Fibroblast of lung (primary cell): ENCODE data around the gene NTN4. TPM values are rescaled to one million over a fixed set of nuclear protein-coding genes. Genes with fewer than 3 reads are reported as not detected.

Source experiments
- DNase-seq, 2 donors: peaks; one replicate each; pipeline versions ENCODE4 v3.0.0 to v3.0.0-alpha.2; 2010; ENCODE audit warnings: low read depth in 2 of 2
- H2AFZ ChIP-seq: 2 replicates; pipeline ENCODE4 v1.5.1; 2012; ENCODE audit warnings: low read length, control low read depth, inconsistent platforms
- H3K27ac ChIP-seq: 2 replicates; pipeline ENCODE4 v1.5.1; 2011; ENCODE audit warnings: low read length, control low read depth; ENCODE audit not compliant: insufficient read depth
- H3K27me3 ChIP-seq: 2 replicates; pipeline ENCODE4 v1.5.1; 2011; ENCODE audit warnings: mild to moderate bottlenecking, low read length; ENCODE audit not compliant: control insufficient read depth, insufficient read depth
- H3K36me3 ChIP-seq: 2 replicates; pipeline ENCODE4 v1.5.1; 2011; ENCODE audit warnings: low read length; ENCODE audit not compliant: control insufficient read depth, insufficient read depth
- H3K4me1 ChIP-seq: 2 replicates; pipeline ENCODE4 v1.5.1; 2011; ENCODE audit warnings: low read length; ENCODE audit not compliant: control insufficient read depth, insufficient read depth; ENCODE audit errors: extremely low read depth
- H3K4me2 ChIP-seq: 2 replicates; pipeline ENCODE4 v1.5.1; 2011; ENCODE audit warnings: low read length, control low read depth; ENCODE audit not compliant: insufficient read depth; ENCODE audit errors: extremely low read depth
- H3K4me3 ChIP-seq, 4 experiments: fragments of 200-600 bp in 1 of 4; sonication (generic) in 1 of 4; replicated peaks in 1 of 4; 2 replicates each; pipeline ENCODE4 v1.5.1; 2011 to 2016; ENCODE audit warnings: low read length in 4 of 4, low read depth in 3 of 4, mild to moderate bottlenecking in 3 of 4, control low read depth in 2 of 4, inconsistent platforms in 1 of 4, mixed read lengths in 1 of 4; ENCODE audit not compliant: insufficient read depth in 1 of 4; ENCODE audit errors: control extremely low read depth in 1 of 4
- H3K79me2 ChIP-seq: 2 replicates; pipeline ENCODE4 v1.5.1; 2012; ENCODE audit warnings: mild to moderate bottlenecking, low read length, inconsistent platforms; ENCODE audit not compliant: control insufficient read depth, insufficient read depth
- H3K9ac ChIP-seq: 2 replicates; pipeline ENCODE4 v1.5.1; 2011; ENCODE audit warnings: mild to moderate bottlenecking, low read length, control low read depth; ENCODE audit not compliant: insufficient read depth
- H3K9me3 ChIP-seq: 2 replicates; pipeline ENCODE4 v1.5.1; 2012; ENCODE audit warnings: low read depth, low read length; ENCODE audit not compliant: control insufficient read depth, insufficient read depth
- H4K20me1 ChIP-seq: 2 replicates; pipeline ENCODE4 v1.5.1; 2011; ENCODE audit warnings: low read length; ENCODE audit not compliant: control insufficient read depth, insufficient read depth; ENCODE audit errors: extremely low read depth
- EZH2 ChIP-seq: IDR thresholded peaks from 2 replicates; pipeline ENCODE4 v1.5.1; 2012; ENCODE audit warnings: low read length, control low read depth, mild to moderate bottlenecking; ENCODE audit errors: missing control alignments
- polyA plus RNA-seq, 2 donors: library from polyadenylated mRNA; depleted of rRNA in 1 of 2; stranded (reverse) in 1 of 2; unstranded in 1 of 2; fragments of >200 nt; gene quantifications; 2 replicates each; pipeline ENCODE4 v1.2.1, GENCODE V29; 2011 to 2012; ENCODE audit warnings: missing spikeins in 1 of 2
- total RNA-seq: library from RNA; depleted of rRNA; stranded (reverse); fragments of >200 nt; gene quantifications from 2 replicates; pipeline ENCODE4 v1.2.1, GENCODE V29; 2014
- TF ChIP-seq, protein P1 (sequence below), 2 donors: IDR thresholded peaks in 1 of 2; conservative IDR thresholded peaks in 1 of 2; 1 replicate in 1 of 2; 2 replicates in 1 of 2; pipeline ENCODE4 v1.5.1; 2011 to 2012; ENCODE audit warnings: low read length in 2 of 2, control low read depth in 1 of 2, inconsistent platforms in 1 of 2, low read depth in 1 of 2, mild to moderate bottlenecking in 1 of 2

The NTN4 gene
- total and polyA plus RNA-seq, 2 donors (not counting 1 experiment from before 2014, with no cell fraction given) = 28.6 to 170 TPM

DNA sequence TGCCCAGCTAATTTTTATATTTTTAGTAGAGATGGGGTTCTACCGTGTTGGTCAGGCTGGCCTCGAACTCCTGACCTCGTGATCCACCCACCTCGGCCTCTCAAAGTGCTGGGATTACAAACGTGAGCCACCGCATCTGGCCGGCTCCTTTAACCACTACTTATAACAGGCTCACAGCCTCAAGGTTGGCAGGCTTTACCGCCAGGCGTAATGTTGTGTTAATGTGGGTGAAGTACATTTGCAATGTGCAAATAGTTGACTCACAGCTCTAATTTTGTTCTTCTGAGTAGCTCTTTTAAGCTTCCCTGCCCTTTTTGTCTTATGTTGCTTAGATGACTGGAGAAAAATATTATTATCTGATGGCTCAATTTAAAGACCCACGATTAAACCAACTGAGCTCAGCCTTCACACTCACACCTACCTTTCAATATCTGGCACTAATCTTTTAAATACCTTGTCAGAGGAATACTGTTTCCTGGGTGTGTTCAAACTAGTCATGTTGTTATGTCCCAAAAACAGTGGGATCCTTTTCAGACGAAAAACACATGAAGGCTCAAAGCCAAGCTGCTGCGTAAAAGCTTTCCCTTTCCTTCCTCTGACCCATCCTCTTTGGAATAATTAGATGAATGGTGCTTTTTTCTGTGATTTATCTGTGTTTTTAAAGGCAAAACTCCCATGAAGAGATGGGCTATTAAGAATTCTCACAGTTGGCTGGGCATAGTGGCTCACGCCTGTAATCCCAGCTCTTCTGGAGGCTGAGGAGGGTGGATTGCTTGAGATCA, 182.1 kb downstream of the NTN4 start:
- H2AFZ ChIP-seq = no peak overlapping the region
- no peaks in the 10 kb centered on the region for H3K27me3 ChIP-seq
- no peaks in the 10 kb centered on the region for H3K79me2 ChIP-seq
- TF ChIP-seq, protein P1, sequence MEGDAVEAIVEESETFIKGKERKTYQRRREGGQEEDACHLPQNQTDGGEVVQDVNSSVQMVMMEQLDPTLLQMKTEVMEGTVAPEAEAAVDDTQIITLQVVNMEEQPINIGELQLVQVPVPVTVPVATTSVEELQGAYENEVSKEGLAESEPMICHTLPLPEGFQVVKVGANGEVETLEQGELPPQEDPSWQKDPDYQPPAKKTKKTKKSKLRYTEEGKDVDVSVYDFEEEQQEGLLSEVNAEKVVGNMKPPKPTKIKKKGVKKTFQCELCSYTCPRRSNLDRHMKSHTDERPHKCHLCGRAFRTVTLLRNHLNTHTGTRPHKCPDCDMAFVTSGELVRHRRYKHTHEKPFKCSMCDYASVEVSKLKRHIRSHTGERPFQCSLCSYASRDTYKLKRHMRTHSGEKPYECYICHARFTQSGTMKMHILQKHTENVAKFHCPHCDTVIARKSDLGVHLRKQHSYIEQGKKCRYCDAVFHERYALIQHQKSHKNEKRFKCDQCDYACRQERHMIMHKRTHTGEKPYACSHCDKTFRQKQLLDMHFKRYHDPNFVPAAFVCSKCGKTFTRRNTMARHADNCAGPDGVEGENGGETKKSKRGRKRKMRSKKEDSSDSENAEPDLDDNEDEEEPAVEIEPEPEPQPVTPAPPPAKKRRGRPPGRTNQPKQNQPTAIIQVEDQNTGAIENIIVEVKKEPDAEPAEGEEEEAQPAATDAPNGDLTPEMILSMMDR (conservative IDR thresholded peaks at IDR 0.05 in 1 of 2, IDR thresholded peaks at IDR 0.05 in 1 of 2; ENCODE audit: low read depth in 1 of 2, low read length in 2 of 2) = no peak
- TF ChIP-seq EZH2 = no peak
- no peaks in the 10 kb centered on the region for H4K20me1 ChIP-seq
- peaks cover 3% of the 10 kb centered on the region for H3K4me1 ChIP-seq
- H3K9me3 ChIP-seq = no peaks in the 10 kb centered on the region
- H3K36me3 ChIP-seq = no peaks in the 10 kb centered on the region
- H3K27ac ChIP-seq = peak overlapping the region; percentile 60
- peak; percentile 85 to 95 for DNase-seq
- H3K9ac ChIP-seq = no peak overlapping the region
- H3K4me3 ChIP-seq = no peak overlapping the region
- H3K4me2 ChIP-seq = no peak overlapping the region

Other genes starting within 250 kb of the NTN4 start
- 27.2 and 27.4 TPM in 2 replicates for gene USP44, start 239.3 kb downstream of the NTN4 start, total RNA-seq
- 7.0 and 21.5 TPM in 2 replicates for gene USP44, start 239.3 kb downstream of the NTN4 start, polyA plus RNA-seq
- 11.3 and 14.2 TPM in 2 replicates for gene SNRPF, start 68.2 kb upstream of the NTN4 start, total RNA-seq
- gene SNRPF, start 68.2 kb upstream of the NTN4 start, polyA plus RNA-seq = 25.0 and 35.2 TPM in 2 replicates
- not detected in 2 replicates for gene CCDC38, start 151.8 kb upstream of the NTN4 start, total RNA-seq
- 0.05 TPM in 1 of 2 replicates, not detected in the other for gene CCDC38, start 151.8 kb upstream of the NTN4 start, polyA plus RNA-seq
- under 0.01 and 0.33 TPM in 2 replicates for gene AMDHD1, start 152.6 kb upstream of the NTN4 start, total RNA-seq
- 0.08 and 0.25 TPM in 2 replicates for gene AMDHD1, start 152.6 kb upstream of the NTN4 start, polyA plus RNA-seq
- 0.17 TPM in 1 of 2 replicates, not detected in the other for gene HAL, start 205.6 kb upstream of the NTN4 start, total RNA-seq
- 0.02 TPM in 1 of 2 replicates, not detected in the other for gene HAL, start 205.6 kb upstream of the NTN4 start, polyA plus RNA-seq
- gene LTA4H, start 244.8 kb upstream of the NTN4 start, total RNA-seq = 87.6 and 100 TPM in 2 replicates
- 67.8 and 81.1 TPM in 2 replicates for gene LTA4H, start 244.8 kb upstream of the NTN4 start, polyA plus RNA-seq